DOHH2 (cell line): ENCODE measurements around the gene YWHAB.

Experiments
- EZH2phosphoT487 ChIP-seq: fragments of 200-600 bp; sonication (generic); IDR thresholded peaks from 2 replicates; pipeline ENCODE4 v1.6.1; 2017; ENCODE audit warnings: borderline replicate concordance, mild to moderate bottlenecking, antibody characterized with exemption, low read length, moderate library complexity, mixed read lengths
- TF ChIP-seq, protein P1 (sequence below): fragments of 200-600 bp; sonication (generic); IDR thresholded peaks from one replicate; pipeline ENCODE4 v1.5.1; 2014; ENCODE audit warnings: antibody characterized with exemption, mild to moderate bottlenecking, low read depth, low read length; ENCODE audit not compliant: poor library complexity, severe bottlenecking

DNA sequence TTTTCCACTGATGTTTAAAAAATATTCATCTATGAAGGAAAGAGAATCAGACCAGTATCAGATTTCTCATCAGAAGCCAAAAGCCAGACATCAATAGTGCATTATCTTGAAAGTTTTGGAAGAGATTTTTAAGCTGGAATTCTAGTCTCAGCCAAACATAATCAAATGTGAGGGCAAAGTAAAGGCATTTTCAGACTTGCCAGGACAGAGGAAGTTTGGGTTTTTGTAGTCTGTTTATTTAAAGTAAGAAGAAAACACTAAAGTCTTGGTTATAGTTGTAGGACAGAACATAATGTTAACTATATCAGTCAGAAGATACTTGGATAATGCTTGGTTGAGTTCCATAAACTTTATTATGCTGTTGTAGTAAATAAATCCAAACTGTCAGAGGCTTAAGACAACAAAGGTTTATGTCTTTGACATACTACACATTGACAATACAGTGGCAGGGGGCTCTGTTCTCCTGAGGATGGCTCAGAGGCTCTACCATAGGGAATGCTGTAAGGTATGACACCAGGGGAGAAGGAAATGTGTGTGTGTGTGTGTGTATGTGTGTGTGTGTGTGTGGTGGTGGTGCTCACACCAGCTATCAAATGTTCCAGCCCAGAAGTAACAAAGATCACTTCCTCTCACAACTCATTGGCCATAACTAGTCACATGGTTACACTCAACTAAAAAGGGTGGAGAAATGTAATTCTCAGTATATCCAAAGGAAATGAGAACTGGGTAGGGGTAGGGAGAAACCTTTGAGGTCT lies 26.7 kb upstream of the YWHAB start:
- TF ChIP-seq, protein P1, sequence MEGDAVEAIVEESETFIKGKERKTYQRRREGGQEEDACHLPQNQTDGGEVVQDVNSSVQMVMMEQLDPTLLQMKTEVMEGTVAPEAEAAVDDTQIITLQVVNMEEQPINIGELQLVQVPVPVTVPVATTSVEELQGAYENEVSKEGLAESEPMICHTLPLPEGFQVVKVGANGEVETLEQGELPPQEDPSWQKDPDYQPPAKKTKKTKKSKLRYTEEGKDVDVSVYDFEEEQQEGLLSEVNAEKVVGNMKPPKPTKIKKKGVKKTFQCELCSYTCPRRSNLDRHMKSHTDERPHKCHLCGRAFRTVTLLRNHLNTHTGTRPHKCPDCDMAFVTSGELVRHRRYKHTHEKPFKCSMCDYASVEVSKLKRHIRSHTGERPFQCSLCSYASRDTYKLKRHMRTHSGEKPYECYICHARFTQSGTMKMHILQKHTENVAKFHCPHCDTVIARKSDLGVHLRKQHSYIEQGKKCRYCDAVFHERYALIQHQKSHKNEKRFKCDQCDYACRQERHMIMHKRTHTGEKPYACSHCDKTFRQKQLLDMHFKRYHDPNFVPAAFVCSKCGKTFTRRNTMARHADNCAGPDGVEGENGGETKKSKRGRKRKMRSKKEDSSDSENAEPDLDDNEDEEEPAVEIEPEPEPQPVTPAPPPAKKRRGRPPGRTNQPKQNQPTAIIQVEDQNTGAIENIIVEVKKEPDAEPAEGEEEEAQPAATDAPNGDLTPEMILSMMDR = no peak
- no peak for TF ChIP-seq EZH2phosphoT487
